Activated gamma-delta T cell treated with Interleukin-2 at 50 U/mL for 16 hours (primary cell): ENCODE data around the gene RBM33.
"Not testable (repeated sequence)": the region's sequence is repeated elsewhere in the genome, so short reads cannot be mapped to it uniquely, and the experiment has no call there.

Experiments used
- DNase-seq: peaks from one replicate; pipeline ENCODE4 v3.0.0-alpha.2; 2020

The RBM33 gene, protein sequence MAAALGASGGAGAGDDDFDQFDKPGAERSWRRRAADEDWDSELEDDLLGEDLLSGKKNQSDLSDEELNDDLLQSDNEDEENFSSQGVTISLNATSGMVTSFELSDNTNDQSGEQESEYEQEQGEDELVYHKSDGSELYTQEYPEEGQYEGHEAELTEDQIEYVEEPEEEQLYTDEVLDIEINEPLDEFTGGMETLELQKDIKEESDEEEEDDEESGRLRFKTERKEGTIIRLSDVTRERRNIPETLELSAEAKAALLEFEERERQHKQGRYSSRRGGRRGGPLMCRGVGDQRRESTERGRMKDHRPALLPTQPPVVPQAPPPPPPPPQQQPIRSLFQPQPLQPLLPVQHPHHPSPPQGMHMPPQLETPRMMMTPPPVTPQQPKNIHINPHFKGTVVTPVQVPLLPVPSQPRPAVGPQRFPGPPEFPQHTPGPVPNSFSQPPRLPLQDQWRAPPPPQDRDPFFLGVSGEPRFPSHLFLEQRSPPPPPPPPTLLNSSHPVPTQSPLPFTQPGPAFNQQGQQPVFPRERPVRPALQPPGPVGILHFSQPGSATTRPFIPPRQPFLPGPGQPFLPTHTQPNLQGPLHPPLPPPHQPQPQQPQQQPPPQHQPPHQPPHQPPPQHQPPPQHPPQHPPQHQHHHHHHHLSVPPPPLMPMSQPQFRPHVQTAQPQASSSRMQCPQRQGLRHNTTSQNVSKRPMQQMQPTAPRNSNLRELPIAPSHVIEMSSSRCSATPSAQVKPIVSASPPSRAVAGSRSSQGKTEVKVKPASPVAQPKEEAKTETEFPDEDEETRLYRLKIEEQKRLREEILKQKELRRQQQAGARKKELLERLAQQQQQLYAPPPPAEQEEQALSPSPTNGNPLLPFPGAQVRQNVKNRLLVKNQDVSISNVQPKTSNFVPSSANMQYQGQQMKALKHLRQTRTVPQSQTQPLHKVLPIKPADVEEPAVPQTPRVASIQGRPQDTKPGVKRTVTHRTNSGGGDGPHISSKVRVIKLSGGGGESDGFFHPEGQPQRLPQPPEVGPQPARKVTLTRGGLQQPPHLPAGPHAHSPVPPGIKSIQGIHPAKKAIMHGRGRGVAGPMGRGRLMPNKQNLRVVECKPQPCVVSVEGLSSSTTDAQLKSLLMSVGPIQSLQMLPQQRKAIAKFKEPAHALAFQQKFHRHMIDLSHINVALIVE

DNA sequence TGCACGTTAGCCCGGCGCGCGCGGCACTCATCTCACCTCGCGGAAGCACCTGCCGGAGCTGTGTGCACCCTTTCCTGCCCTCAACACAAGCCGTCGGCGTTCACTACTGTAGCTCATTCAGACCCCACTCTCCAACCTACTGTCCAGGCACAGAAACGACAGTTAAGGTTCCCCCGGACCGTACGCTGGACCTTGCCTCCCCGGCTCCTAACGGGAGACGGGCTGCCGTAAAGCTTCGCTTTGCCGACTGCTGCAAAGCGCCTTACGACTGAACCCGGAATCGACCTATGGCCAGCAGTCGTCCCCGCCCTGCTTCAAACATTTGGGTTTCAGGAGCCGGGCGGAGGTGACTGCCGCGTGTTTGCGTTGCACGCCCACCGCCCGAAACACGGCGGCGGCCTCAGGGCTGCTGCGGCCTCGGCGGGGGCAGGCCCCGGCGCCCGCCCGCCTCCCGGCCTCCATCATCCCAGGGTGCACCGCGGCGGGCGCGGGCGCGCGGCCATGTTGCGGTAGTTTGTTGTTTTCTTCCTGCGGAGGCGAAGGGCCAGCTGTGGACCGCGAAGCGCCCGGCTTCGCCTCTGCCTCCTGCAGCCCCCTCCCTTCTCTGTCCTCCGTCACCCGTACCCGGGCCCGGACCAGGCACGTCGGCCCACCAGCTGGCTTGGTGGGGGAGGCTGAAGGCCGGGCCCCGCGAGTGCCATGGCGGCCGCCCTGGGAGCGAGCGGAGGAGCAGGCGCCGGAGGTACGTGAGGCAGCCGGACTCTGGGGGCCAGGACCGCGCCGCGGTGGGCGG is at the start of gene RBM33:
RBM33 (plus strand) TSS at position 484 of the 793 bp plus-strand sequence; CDS start at position 700, 216 bp downstream.
- peak; percentile 71 for DNase-seq

- DNase-seq, result no peak
Observed at GRCh38 chr7:155594961-155595366, 49.5 kb upstream of the RBM33 start.

GRCh38 chr7:155597753-155598140 is 46.7 kb upstream of the RBM33 start:
- no peak for DNase-seq

DNA sequence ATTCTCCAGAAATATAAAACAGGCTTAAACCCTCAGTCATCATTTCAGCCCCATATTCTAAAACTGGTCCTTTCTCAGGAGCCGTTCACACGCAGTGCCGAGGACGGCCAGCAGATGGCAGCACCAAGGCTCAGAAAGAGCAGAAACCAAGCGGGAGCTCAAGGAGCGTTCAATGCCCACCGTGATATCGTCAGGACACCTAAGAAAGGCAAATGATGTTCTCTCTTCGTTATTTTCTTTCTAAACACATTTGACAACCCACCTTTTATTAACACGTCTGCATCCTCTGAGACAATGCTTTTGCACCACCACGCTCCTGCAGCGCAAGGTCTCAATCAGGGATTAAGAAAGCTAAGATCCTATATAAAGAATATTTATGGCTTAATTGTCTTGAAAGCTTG is 45.7 kb upstream of the RBM33 start:
- DNase-seq, result peak; percentile 85

GRCh38 chr7:155602156-155602555 is 42.3 kb upstream of the RBM33 start:
- no peak for DNase-seq

DNA sequence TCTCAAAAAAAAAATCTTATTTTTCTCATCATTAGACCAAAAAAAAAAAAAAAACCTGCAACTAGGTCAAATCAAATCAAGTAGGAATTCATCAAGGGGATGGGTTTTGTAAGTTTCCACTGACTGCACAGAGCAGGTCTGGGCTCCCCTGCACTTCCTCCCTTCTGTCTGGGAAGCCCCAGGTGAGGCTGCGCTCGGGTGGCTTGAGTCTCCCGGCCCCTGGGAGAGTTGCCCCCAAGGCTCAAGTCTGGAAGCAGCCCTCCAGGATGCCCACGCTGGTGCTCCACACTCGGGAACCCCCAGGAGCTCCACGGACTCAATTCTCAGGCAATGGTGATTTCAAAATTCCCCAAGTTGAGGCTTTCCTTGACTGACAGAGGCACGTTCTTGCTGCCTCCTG is 41.7 kb upstream of the RBM33 start:
- no peak for DNase-seq

DNA sequence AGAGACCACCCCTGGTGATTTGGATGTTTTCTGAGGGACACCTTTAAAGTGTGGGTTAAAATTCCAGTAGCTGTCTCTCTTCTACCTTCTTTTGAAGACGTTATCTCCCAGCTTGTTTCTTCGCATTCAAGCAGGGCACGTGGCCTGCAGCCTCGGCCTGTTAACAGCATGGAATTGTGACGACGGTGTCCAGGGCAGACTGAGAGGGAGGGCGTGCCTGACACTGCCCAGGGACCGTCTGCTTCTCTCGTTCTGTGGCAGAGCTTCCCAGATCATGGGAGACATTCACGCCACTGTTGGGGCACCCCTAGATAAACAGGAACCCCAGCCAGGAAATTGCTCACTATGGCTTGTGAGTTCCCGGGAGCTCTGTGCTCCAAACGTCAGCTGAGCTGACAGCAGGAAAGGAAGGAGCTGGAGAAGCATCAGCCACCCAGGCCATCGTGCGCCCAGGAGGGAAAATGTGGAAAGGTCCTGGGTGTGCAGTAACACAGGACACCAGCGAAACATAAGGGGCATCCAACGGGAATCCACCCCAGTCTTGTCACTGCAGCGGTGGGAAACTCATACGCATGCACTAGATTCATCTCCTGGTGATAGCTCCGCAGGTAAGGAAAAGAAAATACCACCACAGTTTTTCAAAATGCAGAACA is 41.1 kb upstream of the RBM33 start:
- DNase-seq, result no peak

DNA sequence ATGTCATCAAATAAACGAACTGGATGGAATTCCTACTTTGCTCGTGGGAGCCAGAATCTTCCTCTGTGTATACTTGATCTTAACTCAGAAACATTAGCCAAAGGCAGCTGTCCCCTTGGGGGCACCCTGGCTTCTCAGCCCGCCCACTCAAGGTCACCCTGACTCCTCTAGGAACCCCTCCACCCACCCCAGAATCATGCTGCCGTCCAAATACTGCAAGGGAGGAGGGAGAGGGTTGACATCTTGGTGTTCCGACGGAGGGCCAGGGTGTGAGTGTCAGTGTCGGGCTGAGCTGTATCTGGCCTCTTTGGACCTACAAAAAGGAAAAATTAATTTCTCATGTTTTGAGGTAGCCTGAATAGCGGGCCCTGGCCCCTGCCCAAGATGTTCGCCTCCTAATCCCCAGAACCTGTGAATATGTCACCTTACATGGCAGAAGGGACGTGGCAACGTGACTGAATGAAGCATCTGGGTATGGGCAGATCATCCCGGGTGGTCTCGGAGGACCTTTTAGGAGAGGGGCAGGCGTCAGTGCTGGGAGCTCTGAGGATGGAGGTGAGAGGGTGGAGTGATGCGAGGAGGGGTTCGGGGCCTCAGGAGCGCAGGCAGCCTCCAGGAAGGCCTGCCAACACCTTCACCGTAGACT is 40.5 kb upstream of the RBM33 start:
- DNase-seq, result no peak

GRCh38 chr7:155604504-155604997 is 39.9 kb upstream of the RBM33 start:
- no peak for DNase-seq

- no peak for DNase-seq
Observed at GRCh38 chr7:155609185-155609584, 35.3 kb upstream of the RBM33 start.

DNA sequence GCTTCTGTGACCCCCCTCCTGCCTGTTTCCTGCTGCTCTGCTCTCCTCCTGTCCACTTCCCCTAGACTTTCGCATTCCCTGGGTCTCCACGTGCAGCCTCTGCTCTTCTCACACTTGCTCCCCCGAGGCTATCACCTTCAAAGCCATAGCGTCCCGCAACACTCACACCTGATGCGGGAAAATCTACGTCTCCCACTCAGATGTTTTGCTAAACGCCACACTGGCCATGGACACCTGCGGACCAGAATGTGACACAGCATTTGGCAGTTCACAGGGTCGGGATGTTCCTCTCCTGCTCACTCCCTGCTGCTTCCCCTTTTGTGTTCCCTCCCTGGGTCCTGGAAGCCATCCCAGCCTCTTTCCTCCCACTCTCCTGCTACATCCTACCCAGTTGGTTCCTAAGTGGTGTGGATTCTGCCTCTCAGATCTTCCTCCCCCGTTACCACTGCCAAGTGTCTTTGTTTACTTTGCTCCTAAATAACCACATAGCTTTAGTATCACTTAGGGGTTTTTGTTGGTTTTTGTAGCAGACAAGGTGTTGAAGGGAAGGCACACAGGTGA is 33.7 kb upstream of the RBM33 start:
- DNase-seq, result no peak

DNA sequence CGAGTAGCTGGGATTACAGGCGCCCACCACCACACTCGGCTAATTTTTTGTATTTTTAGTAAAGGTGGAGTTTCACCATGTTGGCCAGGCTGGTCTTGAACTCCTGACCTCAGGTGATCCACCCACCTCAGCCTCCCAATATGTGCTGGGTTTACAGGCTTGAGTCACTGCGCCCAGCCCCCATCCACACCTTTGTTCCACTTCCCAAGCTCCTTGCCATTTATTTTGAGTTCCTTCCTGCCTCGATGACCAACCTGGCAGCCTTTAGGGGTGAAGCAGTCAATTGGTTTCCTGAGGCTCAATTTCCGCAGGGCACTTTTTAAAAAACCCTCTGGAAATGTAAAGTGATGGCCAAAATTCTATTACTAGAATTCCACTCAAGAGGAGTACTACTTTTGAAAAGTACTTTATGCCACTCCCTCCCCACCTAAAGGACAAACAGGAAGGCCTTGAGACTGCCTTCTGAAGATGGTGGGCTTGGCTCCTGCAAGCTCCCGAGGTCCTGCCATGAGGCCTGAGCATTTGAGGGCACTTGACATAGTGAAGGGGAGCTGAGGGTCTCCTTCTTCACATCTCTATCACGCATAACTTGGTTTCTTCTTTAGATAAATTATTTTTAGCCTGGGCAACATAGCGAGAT is 32.5 kb upstream of the RBM33 start:
- DNase-seq, result no peak

DNA sequence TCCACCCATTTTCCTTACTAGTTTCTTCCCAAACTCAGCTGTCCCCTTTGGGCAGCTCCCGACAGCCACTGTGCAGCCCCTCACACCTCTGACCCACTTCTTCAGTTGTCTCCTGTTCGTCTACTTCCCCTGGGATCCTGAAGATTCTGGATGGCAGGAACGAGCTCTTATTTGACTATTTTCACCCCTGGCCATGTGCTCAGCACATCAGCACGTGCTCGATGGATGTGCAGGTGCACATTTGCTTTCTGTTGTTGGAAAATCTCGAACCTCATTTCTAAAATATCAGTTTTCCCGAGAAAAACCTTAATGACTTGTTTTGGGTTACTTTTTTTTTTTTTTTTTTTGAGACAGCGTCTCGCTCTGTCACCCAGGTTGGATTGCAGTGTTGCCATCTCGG is 31.8 kb upstream of the RBM33 start:
- no peak for DNase-seq

- DNase-seq, result not testable (repeated sequence)
Observed at GRCh38 chr7:155615085-155615484, 29.4 kb upstream of the RBM33 start.

GRCh38 chr7:155618708-155619633 is 25.5 kb upstream of the RBM33 start:
- DNase-seq, result no peak

DNA sequence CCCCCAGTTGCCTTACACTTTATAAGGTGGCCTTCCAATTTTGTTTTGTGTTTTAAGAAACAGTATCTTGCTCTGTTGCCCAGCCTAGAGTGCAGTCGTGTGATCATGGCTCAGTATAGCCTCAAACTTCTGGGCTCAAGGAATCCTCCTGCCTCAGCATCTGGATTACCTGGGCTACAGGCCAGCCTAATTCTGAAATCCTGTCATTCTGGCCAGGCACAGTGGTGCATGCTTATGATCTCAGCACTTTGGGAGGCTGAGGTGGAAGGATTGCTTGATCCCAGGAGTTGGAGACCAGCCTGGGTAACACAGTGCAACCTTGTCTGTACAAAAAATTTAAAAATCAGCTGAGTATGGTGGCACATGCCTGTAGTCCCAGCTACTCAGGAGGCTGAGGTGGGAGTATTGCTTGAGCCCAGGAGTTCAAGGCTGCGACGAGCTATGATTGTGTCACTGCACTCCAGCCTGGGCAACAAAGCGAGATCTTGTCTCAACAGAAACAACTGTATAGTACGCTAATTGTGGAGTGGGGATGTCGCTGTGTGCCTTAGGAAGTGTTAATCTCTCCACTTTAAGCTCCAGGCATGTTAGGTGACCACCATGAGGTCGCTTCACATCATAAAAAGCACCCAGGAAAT is 24.7 kb upstream of the RBM33 start:
- DNase-seq, result no peak

- no peak for DNase-seq
Observed at GRCh38 chr7:155620497-155620896, 24.0 kb upstream of the RBM33 start.

DNA sequence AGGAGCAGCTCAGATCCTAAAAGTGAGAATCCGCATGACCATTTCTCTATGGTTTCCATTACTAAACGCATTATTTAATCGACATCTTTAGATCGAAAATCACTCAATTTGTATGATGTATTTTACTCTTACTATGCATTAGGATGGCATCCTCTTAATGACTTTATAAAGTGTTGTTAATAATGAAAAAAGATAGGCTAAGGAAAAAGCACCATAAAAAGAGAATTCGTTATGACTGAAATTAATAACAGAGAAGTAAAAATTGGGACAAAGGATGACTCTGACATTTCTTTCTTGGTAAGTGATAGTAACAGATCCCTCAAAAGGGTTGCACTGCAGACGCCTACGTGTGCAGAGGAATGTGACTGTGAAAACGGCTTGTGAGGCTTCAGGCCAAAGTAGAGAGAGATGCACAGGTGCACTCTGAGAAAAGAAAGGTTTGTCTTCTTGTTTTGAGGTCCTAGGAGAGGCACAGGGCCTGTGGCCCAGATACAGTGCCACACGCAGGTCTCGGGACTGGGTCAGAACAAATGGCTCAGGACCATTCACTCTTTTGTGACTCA is 23.0 kb upstream of the RBM33 start:
- no peak for DNase-seq
